ENCODE data around the gene PUSL1.

The PUSL1 gene

DNA sequence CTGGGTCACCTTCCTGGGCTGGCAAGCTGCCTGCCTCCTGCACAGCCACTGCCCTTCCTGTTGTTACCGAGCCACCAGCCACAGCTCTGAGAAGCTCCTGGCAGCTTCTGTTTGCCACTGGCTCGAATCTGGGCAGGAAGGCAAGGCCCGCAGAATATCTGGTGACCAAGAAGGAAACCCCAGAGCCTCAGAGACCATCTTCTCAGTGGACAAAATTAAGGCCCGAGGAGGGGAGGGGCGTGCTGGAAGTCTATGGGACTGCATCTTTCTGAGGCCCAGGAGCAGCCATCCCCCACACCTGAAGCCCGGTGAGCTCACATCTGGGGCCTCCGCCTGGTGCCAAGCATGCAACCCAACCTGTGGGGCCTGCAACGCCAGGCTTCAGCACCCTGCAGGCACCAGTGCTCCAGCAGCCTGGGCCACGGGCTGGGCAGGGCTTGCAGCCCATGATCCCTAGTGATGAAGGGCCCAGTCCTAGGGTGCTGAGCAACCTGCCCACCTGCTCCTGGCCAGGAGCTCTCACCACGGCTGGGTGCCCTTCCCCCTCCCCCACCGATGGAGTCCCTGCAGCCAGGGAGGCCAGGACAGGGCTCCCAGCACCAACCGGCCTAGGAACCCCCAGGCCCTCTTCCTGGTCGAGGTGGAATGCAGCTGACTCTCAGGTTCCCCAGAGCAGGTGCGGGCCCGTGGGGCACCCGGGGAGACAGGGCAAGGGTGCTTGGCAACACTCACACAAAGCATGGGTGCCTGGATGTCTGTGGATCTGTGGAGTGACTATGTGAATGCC, 17.1 kb downstream of the PUSL1 start:
- DNase-seq, result no peak

DNA sequence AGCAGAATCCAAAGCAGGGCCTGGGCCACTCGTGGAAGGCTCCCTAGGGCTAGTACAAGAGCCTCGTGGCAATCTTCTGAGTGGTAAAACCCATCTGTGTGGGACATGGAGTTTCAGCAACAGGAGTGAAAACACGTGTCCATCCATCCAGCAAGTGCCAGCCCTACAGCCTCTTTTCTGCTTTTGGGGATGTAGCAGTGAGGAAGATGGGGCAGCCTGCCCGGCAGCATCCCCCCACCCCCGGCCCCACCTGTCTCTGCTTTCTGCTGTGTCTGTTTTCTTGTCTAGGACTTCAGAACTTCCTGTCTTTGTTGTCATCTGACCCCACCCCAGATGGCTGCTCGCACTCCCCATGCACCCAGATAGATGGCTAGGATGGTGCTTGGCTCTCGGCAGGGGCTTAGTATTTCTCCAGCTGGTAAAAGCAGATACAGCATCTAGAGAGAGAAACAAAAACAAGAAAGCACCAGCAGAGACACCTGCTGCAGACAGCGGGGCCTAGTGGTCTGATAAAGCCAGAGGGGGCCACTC, 17.7 kb downstream of the PUSL1 start:
- DNase-seq, result no peak

- no peak for DNase-seq
Observed at GRCh38 chr1:1327291-1327690, 18.9 kb downstream of the PUSL1 start.

- DNase-seq, result no peak
Observed at GRCh38 chr1:1328254-1328653, 19.9 kb downstream of the PUSL1 start.

DNA sequence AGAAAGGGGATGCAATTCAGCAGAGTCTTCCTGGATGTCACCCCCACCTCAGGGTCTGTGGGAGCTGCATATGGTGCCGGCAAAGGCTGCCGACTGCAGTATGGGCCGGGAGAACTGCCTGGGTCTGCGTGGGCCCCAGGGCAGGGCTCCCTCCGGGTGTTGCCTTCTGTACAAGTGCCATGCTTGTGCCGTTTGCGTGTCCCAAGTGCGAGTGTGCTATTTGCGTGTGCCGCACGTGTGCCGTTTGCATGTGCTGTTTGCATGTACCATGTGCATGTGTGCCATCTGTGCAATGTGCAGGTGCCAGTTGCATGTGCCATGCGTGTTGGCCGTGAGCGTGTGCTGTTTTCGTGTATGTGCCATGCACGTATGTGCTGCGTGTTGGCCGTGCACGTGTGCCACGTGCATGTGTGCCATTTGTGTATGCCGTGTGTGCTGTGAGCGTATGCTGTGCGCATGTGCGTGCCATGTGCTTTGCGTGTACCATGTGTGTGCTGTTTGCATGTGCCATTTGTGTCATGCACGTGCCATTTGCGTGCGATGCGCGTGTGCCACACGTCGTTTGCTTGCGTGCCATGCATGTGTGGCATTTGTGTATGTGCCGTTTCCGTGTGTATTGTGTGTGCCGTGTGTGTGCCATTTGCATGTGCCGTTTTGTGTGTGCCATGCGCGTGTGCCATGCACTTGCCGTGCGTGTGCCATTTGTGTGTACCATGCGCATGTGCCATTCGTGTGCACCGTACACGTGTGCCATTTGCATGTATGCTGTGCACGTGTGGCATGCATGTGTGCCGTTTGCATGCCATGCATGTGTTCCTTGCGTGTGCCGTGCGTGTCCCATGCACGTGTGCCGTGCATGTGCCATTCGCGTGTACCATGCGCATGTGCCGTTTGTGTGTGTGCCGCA, 21.2 kb downstream of the PUSL1 start:
- DNase-seq, result no peak

- DNase-seq, result no peak
Observed at GRCh38 chr1:1330366-1331067, 22.1 kb downstream of the PUSL1 start.

DNA sequence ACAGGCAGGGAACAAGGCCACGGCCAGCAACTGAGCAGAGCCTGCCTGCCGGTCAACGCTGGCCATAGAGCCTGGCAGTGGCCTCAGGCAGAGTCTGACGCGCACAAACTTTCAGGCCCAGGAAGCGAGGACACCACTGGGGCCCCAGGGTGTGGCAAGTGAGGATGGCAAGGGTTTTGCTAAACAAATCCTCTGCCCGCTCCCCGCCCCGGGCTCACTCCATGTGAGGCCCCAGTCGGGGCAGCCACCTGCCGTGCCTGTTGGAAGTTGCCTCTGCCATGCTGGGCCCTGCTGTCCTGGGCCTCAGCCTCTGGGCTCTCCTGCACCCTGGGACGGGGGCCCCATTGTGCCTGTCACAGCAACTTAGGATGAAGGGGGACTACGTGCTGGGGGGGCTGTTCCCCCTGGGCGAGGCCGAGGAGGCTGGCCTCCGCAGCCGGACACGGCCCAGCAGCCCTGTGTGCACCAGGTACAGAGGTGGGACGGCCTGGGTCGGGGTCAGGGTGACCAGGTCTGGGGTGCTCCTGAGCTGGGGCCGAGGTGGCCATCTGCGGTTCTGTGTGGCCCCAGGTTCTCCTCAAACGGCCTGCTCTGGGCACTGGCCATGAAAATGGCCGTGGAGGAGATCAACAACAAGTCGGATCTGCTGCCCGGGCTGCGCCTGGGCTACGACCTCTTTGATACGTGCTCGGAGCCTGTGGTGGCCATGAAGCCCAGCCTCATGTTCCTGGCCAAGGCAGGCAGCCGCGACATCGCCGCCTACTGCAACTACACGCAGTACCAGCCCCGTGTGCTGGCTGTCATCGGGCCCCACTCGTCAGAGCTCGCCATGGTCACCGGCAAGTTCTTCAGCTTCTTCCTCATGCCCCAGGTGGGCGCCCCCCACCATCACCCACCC, 22.9 kb downstream of the PUSL1 start, which contains the start of gene TAS1R3:
TAS1R3 (plus strand) TSS at position 213 of the 898 bp plus-strand sequence; CDS start at position 279, 66 bp downstream.
- DNase-seq, result no peak

- DNase-seq, result no peak
Observed at GRCh38 chr1:1332031-1332755, 23.8 kb downstream of the PUSL1 start.

GRCh38 chr1:1332774-1333480, 24.5 kb downstream of the PUSL1 start:
- DNase-seq, result no peak

GRCh38 chr1:1333551-1334241, 25.3 kb downstream of the PUSL1 start:
- DNase-seq, result no peak

- DNase-seq, result no peak
Observed at GRCh38 chr1:1334835-1335234, 26.4 kb downstream of the PUSL1 start.

- no peak for DNase-seq
Observed at GRCh38 chr1:1335283-1335682, 26.9 kb downstream of the PUSL1 start.

- DNase-seq, result no peak
Observed at GRCh38 chr1:1335792-1336248, 27.4 kb downstream of the PUSL1 start.

- DNase-seq, result no peak
Observed at GRCh38 chr1:1336446-1336845, 28.0 kb downstream of the PUSL1 start.

DNA sequence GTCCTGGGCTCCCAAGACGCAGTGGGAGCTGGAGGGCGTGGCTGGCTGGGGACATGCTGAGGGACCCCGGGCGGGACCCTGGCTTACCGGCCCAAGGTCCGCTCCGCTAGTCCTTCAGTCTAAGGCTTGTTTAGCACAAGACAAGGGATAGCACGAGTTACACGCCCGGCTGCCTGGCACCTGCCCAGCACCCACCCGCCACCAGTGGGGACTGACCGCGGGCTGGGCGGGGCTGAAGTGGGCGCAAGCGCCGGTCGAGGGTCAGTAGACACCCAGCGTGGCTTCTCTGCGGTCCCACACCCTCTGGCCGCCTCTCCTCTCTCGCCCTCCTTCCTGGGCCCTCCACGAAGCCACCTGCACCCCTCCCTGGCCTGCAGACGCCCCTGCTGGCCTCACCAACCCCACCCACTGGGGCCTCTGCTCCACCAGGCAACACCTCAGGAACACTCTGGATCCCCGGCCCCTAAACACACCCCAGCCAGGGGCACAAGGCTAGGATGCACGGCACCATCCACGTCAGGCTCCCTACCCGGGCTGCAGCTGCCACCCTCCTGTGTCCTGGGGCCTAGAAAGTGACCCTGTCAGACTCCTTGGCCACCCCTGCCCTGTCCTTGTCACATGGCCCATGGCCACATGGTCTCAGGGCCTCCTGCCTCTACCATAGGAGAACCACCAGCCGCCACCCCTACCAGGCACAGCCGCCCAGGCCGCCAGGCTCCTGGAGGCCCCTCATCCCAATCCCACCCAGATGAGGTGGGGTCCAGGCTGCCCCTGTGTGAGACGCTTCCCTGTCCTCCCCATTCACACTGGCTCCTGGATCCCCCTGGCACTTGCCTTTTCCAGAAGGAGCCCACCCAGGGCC, 28.8 kb downstream of the PUSL1 start:
- DNase-seq, result no peak

- DNase-seq, result no peak
Observed at GRCh38 chr1:1337793-1338147, 29.4 kb downstream of the PUSL1 start.

- DNase-seq, result no peak
Observed at GRCh38 chr1:1338278-1338677, 29.9 kb downstream of the PUSL1 start.

GRCh38 chr1:1340185-1340584, 31.8 kb downstream of the PUSL1 start:
- DNase-seq, result no peak

Measured in NCI-H446 (cell line).